H9 (cell line): ENCODE measurements around the gene HPCAL4. TPM values are rescaled to one million over a fixed set of nuclear protein-coding genes. Genes with fewer than 3 reads are reported as not detected.

Source experiments
- DNase-seq: peaks from one replicate; pipeline ENCODE4 v3.0.0-alpha.2; 2017
- H2AFZ ChIP-seq: one replicate; pipeline ENCODE4 v1.6.1; 2013; ENCODE audit warnings: mild to moderate bottlenecking, low read length, control low read depth, moderate library complexity
- H2AK5ac ChIP-seq: 2 replicates; pipeline ENCODE4 v1.6.1; 2013; ENCODE audit warnings: low read length, control low read depth, mixed read lengths; ENCODE audit not compliant: insufficient read length
- H2BK120ac ChIP-seq: one replicate; pipeline ENCODE4 v1.6.1; 2013; ENCODE audit warnings: low read depth, mild to moderate bottlenecking, low read length, control low read depth, inconsistent platforms; ENCODE audit not compliant: poor library complexity, severe bottlenecking
- H2BK12ac ChIP-seq: 2 replicates; pipeline ENCODE4 v1.6.1; 2013; ENCODE audit warnings: low read length, control low read depth, mixed read lengths, low read depth; ENCODE audit not compliant: insufficient read length
- H2BK15ac ChIP-seq: 2 replicates; pipeline ENCODE4 v1.6.1; 2013; ENCODE audit warnings: low read depth, low read length, control low read depth
- H2BK20ac ChIP-seq: one replicate; pipeline ENCODE4 v1.6.1; 2013; ENCODE audit warnings: low read depth, mild to moderate bottlenecking, low read length, control low read depth, inconsistent platforms; ENCODE audit not compliant: poor library complexity, severe bottlenecking
- H2BK5ac ChIP-seq: 2 replicates; pipeline ENCODE4 v1.6.1; 2013; ENCODE audit warnings: low read length, control low read depth, mixed read lengths; ENCODE audit not compliant: insufficient read length
- H3K14ac ChIP-seq: 2 replicates; pipeline ENCODE4 v1.6.1; 2013; ENCODE audit warnings: low read length, control low read depth; ENCODE audit not compliant: insufficient read depth
- H3K18ac ChIP-seq: 2 replicates; pipeline ENCODE4 v1.6.1; 2013; ENCODE audit warnings: low read depth, mild to moderate bottlenecking, mixed read lengths, low read length, control low read depth; ENCODE audit not compliant: insufficient read length
- H3K23ac ChIP-seq: 2 replicates; pipeline ENCODE4 v1.6.1; 2013; ENCODE audit warnings: low read length, control low read depth, mixed read lengths, low read depth; ENCODE audit not compliant: insufficient read length
- H3K23me2 ChIP-seq: 2 replicates; pipeline ENCODE4 v1.6.1; 2013; ENCODE audit warnings: low read depth, mild to moderate bottlenecking, mixed read lengths, low read length, control low read depth; ENCODE audit not compliant: insufficient read length, poor library complexity, severe bottlenecking
- H3K27ac ChIP-seq: 2 replicates; pipeline ENCODE4 v1.5.1; 2013; ENCODE audit warnings: low read length, control low read depth, mixed read lengths, low read depth; ENCODE audit not compliant: insufficient read length
- H3K27me3 ChIP-seq: 2 replicates; pipeline ENCODE4 v1.6.1; 2013; ENCODE audit warnings: low read length, control low read depth, inconsistent platforms; ENCODE audit not compliant: insufficient read depth
- H3K4ac ChIP-seq: 2 replicates; pipeline ENCODE4 v1.6.1; 2013; ENCODE audit warnings: low read depth, mild to moderate bottlenecking, control low read depth, inconsistent platforms, low read length, moderate library complexity
- H3K4me1 ChIP-seq: 2 replicates; pipeline ENCODE4 v1.6.1; 2013; ENCODE audit warnings: low read length, control low read depth, inconsistent platforms; ENCODE audit not compliant: insufficient read depth
- H3K4me2 ChIP-seq: 2 replicates; pipeline ENCODE4 v1.6.1; 2013; ENCODE audit warnings: low read length, control low read depth, mixed read lengths; ENCODE audit not compliant: insufficient read length, insufficient read depth
- H3K56ac ChIP-seq: 2 replicates; pipeline ENCODE4 v1.6.1; 2013; ENCODE audit warnings: low read depth, mild to moderate bottlenecking, mixed read lengths, low read length, control low read depth; ENCODE audit not compliant: insufficient read length
- H3K79me1 ChIP-seq: 2 replicates; pipeline ENCODE4 v1.6.1; 2013; ENCODE audit warnings: low read depth, mild to moderate bottlenecking, moderate library complexity, low read length, control low read depth, inconsistent platforms; ENCODE audit not compliant: insufficient read depth, poor library complexity, severe bottlenecking
- H3K79me2 ChIP-seq: 2 replicates; pipeline ENCODE4 v1.6.1; 2013; ENCODE audit warnings: low read length, control low read depth, inconsistent platforms; ENCODE audit not compliant: insufficient read depth
- H3K9ac ChIP-seq: 2 replicates; pipeline ENCODE4 v1.6.1; 2013; ENCODE audit warnings: low read length, control low read depth, mixed read lengths; ENCODE audit not compliant: insufficient read length; ENCODE audit errors: extremely low read depth
- H3K9me3 ChIP-seq: one replicate; pipeline ENCODE4 v1.6.1; 2013; ENCODE audit warnings: low read depth, low read length, inconsistent platforms; ENCODE audit not compliant: control insufficient read depth
- H3T11ph ChIP-seq: one replicate; pipeline ENCODE4 v1.6.1; 2013; ENCODE audit warnings: mild to moderate bottlenecking, low read length, control low read depth, inconsistent platforms
- H4K20me1 ChIP-seq: one replicate; pipeline ENCODE4 v1.6.1; 2013; ENCODE audit not compliant: control insufficient read depth, insufficient read length, insufficient read depth
- H4K5ac ChIP-seq: 2 replicates; pipeline ENCODE4 v1.6.1; 2013; ENCODE audit warnings: low read depth, mild to moderate bottlenecking, mixed read lengths, low read length, control low read depth; ENCODE audit not compliant: insufficient read length
- H4K8ac ChIP-seq: replicated peaks from 2 replicates; pipeline ENCODE4 v1.6.1; 2013; ENCODE audit warnings: low read length, control low read depth, mixed read lengths, low read depth; ENCODE audit not compliant: insufficient read length
- H4K91ac ChIP-seq: 2 replicates; pipeline ENCODE4 v1.6.1; 2013; ENCODE audit warnings: low read depth, mild to moderate bottlenecking, moderate library complexity, mixed read lengths, low read length, control low read depth; ENCODE audit not compliant: insufficient read length
- H3K27ac Mint-ChIP-seq, 3 experiments: 2 replicates in 2 of 3; 3 replicates in 1 of 3; pipeline ENCODE4 v1.8.0; 2020 to 2021; ENCODE audit warnings: mixed read lengths in 3 of 3, mild to moderate bottlenecking in 1 of 3, moderate library complexity in 1 of 3
- H3K27me3 Mint-ChIP-seq: 2 replicates; pipeline ENCODE4 v1.8.0; 2021; ENCODE audit warnings: low read depth, mild to moderate bottlenecking, moderate library complexity, mixed read lengths
- H3K36me3 Mint-ChIP-seq, 3 experiments: 2 replicates in 2 of 3; 3 replicates in 1 of 3; pipeline ENCODE4 v1.8.0; 2020 to 2021; ENCODE audit warnings: low read depth in 3 of 3, mixed read lengths in 3 of 3; ENCODE audit not compliant: insufficient read depth in 1 of 3
- H3K4me1 Mint-ChIP-seq, 2 experiments: 2 replicates each; pipeline ENCODE4 v1.8.0; 2020; ENCODE audit warnings: mixed read lengths in 2 of 2
- H3K4me3 Mint-ChIP-seq, 2 experiments: 2 replicates in 1 of 2; 3 replicates in 1 of 2; pipeline ENCODE4 v1.8.0; 2020 to 2021; ENCODE audit warnings: mild to moderate bottlenecking in 2 of 2, mixed read lengths in 2 of 2, moderate library complexity in 1 of 2
- H3K9me3 Mint-ChIP-seq, 2 experiments: 2 replicates in 1 of 2; 3 replicates in 1 of 2; pipeline ENCODE4 v1.8.0; 2020; ENCODE audit warnings: mild to moderate bottlenecking in 2 of 2, mixed read lengths in 2 of 2, moderate library complexity in 1 of 2
- WGBS: extraction: QIAGEN DNeasy Blood & Tissue Kit; methylation state at CpG from one replicate; pipeline ENCODE4 v1.1.7; 2013; ENCODE audit warnings: missing lambda C conversion rate, low lambda C conversion rate, mixed read lengths; ENCODE audit not compliant: insufficient read length; ENCODE audit errors: extremely low coverage; 5-methylcytosine and 5-hydroxymethylcytosine counted together
- total RNA-seq: library from RNA; stranded (reverse); gene quantifications from 2 replicates; pipeline ENCODE4 v1.2.1, GENCODE V29; 2021
- TF ChIP-seq, protein P1 (sequence below): fragments of 200-600 bp; sonication (generic); conservative IDR thresholded peaks from 3 replicates; pipeline ENCODE4 v1.8.0; 2021; ENCODE audit warnings: antibody characterized with exemption, mild to moderate bottlenecking

Gene HPCAL4
- total RNA-seq, 1 experiment from 2014 or later: 0.15 TPM

DNA sequence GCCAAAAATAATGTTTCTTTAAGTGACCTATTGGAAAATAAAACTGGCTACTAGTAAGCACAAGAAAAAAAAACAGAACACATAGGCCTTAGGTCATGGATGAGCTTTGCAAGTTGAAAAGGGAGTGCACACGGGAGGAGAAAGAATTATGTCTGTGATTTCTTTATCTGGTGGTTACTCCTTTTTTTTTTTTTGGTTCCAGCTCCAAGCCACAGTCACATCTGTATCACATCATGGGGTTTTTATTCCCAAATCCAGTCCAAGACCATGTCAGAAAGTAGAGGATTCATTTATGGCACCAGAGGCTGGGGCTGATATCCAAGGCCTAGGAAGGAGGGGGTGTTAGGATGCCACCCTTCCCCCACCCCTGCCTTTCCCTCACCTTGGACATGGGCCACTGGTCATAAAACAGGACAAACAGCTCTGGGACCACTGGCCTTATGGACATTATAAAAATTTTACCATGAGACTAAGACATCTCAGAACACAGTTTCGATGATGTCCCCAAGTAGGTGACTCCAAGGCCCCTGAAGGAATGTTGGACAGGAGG lies 41.5 kb downstream of the HPCAL4 start:
- H3K27me3 ChIP-seq: no peaks in the 10 kb centered on the region
- peaks cover 8 to 17% of the 10 kb centered on the region in 2 experiments for H3K4me1 Mint-ChIP-seq
- no peak overlapping the region for H2BK120ac ChIP-seq
- no peak overlapping the region for H3K9ac ChIP-seq
- H3K79me2 ChIP-seq: no peaks in the 10 kb centered on the region
- H4K8ac ChIP-seq: no peak overlapping the region
- H2BK20ac ChIP-seq: no peak overlapping the region
- no peak overlapping the region for H4K5ac ChIP-seq
- no peak overlapping the region for H3K4me2 ChIP-seq
- no CpG with 5 or more reads among the region's 2 CpGs for WGBS
- H2BK12ac ChIP-seq: no peak overlapping the region
- H3K4me1 ChIP-seq: no peaks in the 10 kb centered on the region
- no peak overlapping the region for H4K91ac ChIP-seq
- H3K27ac Mint-ChIP-seq: no peak overlapping the region
- no peak overlapping the region for H3K56ac ChIP-seq
- no peak for DNase-seq
- no peak overlapping the region for H2BK15ac ChIP-seq
- H3K27ac ChIP-seq: no peak overlapping the region
- no peak overlapping the region for H3K4ac ChIP-seq
- no peak overlapping the region for H2BK5ac ChIP-seq
- H3K23me2 ChIP-seq: no peaks in the 10 kb centered on the region
- no peaks in the 10 kb centered on the region for H3K79me1 ChIP-seq
- no peak overlapping the region for H3T11ph ChIP-seq
- H2AFZ ChIP-seq: no peak overlapping the region
- H4K20me1 ChIP-seq: no peaks in the 10 kb centered on the region
- peaks cover 79% of the 10 kb centered on the region for H3K27me3 Mint-ChIP-seq
- H2AK5ac ChIP-seq: no peak overlapping the region
- H3K9me3 Mint-ChIP-seq: no peaks in the 10 kb centered on the region
- no peak overlapping the region for H3K18ac ChIP-seq
- no peaks in the 10 kb centered on the region for H3K9me3 ChIP-seq
- no peak overlapping the region for H3K4me3 Mint-ChIP-seq
- H3K14ac ChIP-seq: no peak overlapping the region
- H3K23ac ChIP-seq: no peak overlapping the region
- H3K36me3 Mint-ChIP-seq: no peaks in the 10 kb centered on the region
- TF ChIP-seq, protein P1, sequence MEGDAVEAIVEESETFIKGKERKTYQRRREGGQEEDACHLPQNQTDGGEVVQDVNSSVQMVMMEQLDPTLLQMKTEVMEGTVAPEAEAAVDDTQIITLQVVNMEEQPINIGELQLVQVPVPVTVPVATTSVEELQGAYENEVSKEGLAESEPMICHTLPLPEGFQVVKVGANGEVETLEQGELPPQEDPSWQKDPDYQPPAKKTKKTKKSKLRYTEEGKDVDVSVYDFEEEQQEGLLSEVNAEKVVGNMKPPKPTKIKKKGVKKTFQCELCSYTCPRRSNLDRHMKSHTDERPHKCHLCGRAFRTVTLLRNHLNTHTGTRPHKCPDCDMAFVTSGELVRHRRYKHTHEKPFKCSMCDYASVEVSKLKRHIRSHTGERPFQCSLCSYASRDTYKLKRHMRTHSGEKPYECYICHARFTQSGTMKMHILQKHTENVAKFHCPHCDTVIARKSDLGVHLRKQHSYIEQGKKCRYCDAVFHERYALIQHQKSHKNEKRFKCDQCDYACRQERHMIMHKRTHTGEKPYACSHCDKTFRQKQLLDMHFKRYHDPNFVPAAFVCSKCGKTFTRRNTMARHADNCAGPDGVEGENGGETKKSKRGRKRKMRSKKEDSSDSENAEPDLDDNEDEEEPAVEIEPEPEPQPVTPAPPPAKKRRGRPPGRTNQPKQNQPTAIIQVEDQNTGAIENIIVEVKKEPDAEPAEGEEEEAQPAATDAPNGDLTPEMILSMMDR: no peak
